LNCaP clone FGC (cell line): ENCODE measurements around the gene ITPR1.

Experiments used
- DNase-seq: peaks from one replicate; pipeline ENCODE4 v3.0.0-alpha.2; 2011; ENCODE audit warnings: low read depth
- H3K4me3 ChIP-seq: 2 replicates; pipeline ENCODE4 v1.5.1; 2011; ENCODE audit warnings: mild to moderate bottlenecking, low read depth, low read length, control low read depth
- CTCF ChIP-seq: IDR thresholded peaks from 2 replicates; pipeline ENCODE4 v1.5.1; 2012; ENCODE audit warnings: mild to moderate bottlenecking; ENCODE audit not compliant: control insufficient read depth, insufficient read depth; ENCODE audit errors: extremely low read depth

The ITPR1 gene

GRCh38 chr3:4517093-4517492 is 23.9 kb downstream of the ITPR1 start:
- DNase-seq = no peak
- TF ChIP-seq CTCF = no peak
- H3K4me3 ChIP-seq = no peak overlapping the region

- H3K4me3 ChIP-seq = no peak overlapping the region
- TF ChIP-seq CTCF = no peak
- DNase-seq = no peak
Measured at GRCh38 chr3:4517643-4518311, 24.6 kb downstream of the ITPR1 start.

DNA sequence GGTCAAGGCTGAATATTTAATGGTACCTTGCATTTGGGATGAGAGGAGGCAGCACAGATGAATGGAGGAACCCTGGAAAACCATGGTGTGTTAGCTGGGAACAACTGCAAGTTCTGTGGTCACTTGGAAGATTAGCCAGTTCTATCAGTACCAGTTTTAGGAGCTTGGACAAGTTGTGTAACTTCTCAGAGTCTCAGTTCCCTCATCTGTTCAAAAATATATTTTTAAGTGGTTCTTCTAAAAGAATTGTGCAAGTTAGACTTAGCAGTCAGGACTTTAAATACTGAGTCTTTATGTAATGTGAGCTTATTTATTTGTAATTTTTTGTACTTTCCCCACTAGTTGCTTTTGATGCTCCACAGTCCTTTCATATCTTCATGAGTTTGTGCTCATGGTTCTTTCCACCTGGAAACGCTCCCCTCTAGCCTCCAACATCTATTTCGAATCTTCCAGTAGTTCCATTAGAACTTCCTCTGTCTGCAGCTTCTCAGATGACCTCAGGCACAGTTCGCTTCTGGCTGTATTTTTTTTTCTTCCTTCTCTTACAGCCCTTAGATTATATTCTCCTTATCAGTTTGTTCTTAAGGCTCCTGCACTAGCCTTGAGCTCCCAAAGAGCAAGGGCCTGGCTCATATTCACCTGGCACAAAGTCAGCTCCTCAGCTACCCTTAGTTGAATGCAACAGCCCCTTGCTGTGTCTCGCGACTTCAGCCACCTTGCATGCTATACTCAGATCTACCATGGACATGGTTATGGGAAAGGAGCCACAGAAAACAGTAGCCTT is 27.1 kb downstream of the ITPR1 start:
- no peak for TF ChIP-seq CTCF
- no peak overlapping the region for H3K4me3 ChIP-seq
- no peak for DNase-seq

DNA sequence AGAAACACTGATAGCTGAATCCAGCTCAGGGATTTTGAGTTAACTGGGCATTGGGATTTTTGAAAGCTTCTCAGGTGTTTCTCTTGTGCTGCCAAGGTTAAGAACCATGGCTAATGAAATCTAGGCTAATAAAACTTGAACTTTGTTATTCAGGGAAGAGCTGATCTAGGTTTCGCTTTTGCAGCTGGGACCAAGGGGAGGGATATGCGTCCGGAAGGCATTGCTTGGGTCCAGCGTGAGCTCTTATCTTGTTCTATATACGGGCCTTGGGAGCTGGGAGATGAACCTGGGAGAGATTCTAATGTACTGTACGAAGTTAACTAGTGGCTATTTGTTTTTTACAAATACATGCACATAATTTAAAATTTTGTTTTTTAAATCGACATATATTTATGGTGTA is 29.8 kb downstream of the ITPR1 start:
- no peak overlapping the region for H3K4me3 ChIP-seq
- DNase-seq = no peak
- no peak for TF ChIP-seq CTCF

DNA sequence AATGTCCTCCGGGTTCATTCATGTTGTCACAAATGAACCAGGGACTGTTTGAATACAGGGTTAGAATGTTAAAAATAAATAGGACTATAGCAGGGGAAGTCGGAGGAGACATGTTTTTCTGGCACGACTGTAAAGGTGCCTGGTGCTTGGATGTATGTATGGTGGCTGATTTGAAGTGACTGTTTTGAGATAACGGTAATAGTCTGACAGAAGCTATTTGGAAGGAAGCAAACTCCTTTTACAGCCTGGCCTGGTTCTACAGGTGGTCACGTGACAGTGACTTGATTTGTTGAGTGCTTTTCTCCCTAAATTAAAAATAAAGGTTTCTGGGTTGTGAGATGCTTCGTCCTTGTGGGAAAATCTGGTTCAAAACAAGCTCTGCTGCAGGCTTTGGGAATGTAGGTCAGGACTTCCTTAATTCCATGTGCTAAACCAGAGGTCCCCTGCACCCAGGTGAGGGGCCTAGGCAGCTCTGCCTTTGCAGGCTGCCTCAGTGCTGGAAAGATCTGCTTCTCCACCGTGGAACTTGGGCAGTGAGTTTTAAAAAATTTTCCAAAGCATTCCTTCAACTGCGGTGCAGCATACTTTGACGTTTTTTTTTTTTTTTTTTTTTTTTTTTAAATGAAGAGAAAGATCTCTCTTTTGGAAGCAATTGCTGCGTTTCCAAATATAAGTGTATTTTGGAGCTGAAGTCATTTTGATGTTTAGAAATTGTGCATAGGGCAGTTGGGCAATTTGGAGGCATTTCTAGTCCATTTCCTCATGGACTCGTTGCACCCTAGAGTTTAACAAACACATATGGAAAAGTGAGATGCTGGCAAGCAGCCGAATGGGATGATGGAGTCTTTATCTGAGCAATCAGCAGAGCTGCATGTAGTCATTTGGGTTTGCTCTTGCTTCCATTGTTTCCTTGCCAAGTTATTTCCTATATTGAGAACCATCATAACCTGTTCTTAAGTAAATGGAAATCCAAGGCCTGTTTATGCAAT is 30.9 kb downstream of the ITPR1 start:
- TF ChIP-seq CTCF = no peak
- H3K4me3 ChIP-seq = no peak overlapping the region
- peak; percentile 96 for DNase-seq

DNA sequence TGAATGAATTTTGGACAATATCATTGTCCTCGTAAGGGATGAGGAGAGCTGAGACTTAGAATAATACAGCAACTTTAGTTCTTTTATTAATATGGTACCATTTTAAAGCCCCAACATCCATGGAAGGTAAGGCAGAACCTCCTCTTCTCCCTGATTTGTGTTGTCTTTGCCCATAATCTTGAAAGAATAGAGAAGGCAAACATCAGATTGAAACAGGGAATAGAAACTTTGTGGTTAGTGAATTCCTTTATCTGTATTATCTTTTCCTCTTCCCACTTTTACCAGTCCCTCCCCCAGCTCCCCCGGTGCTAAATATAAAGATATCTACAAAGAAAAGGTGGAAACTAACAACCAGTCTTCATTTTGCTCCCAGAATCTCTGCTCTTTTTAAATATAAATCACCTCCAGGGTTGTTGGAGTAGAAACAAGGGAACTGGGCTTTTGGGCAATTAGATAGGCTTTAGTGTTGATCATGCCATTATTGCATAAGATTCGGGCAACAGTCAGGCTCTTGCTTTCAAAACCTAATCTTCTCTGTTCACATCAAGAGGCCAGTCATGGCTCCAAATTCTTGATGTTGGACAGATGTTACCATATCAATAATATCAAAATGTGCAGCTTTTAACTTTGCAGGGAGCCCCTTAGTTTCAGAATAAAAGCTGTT is 32.5 kb downstream of the ITPR1 start:
- no peak overlapping the region for H3K4me3 ChIP-seq
- no peak for DNase-seq
- no peak for TF ChIP-seq CTCF
